ENCODE data around the gene RCBTB1.

RCBTB1 gene

GRCh38 chr13:49538404-49538803 lies 47.0 kb downstream of the RCBTB1 start:
- ChIA-PET CTCF (no interaction called here), POLR2A (ENCODE audit: low non-redundant PET) (no interaction called here)
- no peak for TF ChIP-seq CTCF (conservative IDR thresholded peaks at IDR 0.05; ENCODE audit: low read depth)
- no peak overlapping the region for H3K27ac ChIP-seq
- no peak for DNase-seq (ENCODE audit: low spot score)

- no peak for DNase-seq (ENCODE audit: low spot score)
- TF ChIP-seq CTCF (conservative IDR thresholded peaks at IDR 0.05; ENCODE audit: low read depth): no peak
- ChIA-PET POLR2A (ENCODE audit: low non-redundant PET) (no interaction called here), CTCF (no interaction called here)
- no peak overlapping the region for H3K27ac ChIP-seq
These were observed 49.0 kb downstream of the RCBTB1 start for GRCh38 chr13:49536144-49536873.

GRCh38 chr13:49533591-49534269 lies 51.6 kb downstream of the RCBTB1 start:
- CTCF ChIA-PET: no interaction called here
- POLR2A ChIA-PET (ENCODE audit: low non-redundant PET): no interaction called here
- H3K27ac ChIP-seq: no peak overlapping the region
- no peak for DNase-seq (ENCODE audit: low spot score)
- TF ChIP-seq CTCF (conservative IDR thresholded peaks at IDR 0.05; ENCODE audit: low read depth): no peak

GRCh38 chr13:49533011-49533410 lies 52.3 kb downstream of the RCBTB1 start:
- ChIA-PET POLR2A (ENCODE audit: low non-redundant PET) (no interaction called here), CTCF (no interaction called here)
- no peak for TF ChIP-seq CTCF (conservative IDR thresholded peaks at IDR 0.05; ENCODE audit: low read depth)
- no peak for DNase-seq (ENCODE audit: low spot score)
- H3K27ac ChIP-seq: no peak overlapping the region

GRCh38 chr13:49532593-49532992 lies 52.8 kb downstream of the RCBTB1 start:
- POLR2A ChIA-PET (ENCODE audit: low non-redundant PET): no interaction called here
- H3K27ac ChIP-seq: no peak overlapping the region
- no peak for TF ChIP-seq CTCF (conservative IDR thresholded peaks at IDR 0.05; ENCODE audit: low read depth)
- DNase-seq (ENCODE audit: low spot score): no peak
- CTCF ChIA-PET: no interaction called here

- no peak for DNase-seq (ENCODE audit: low spot score)
- H3K27ac ChIP-seq: no peak overlapping the region
- POLR2A ChIA-PET (ENCODE audit: low non-redundant PET): no interaction called here
These were observed 54.9 kb downstream of the RCBTB1 start for GRCh38 chr13:49530457-49530856.

More at GRCh38 chr13:49530457-49530856, 54.9 kb downstream of the RCBTB1 start:
- CTCF ChIA-PET: no interaction called here
- no peak for TF ChIP-seq CTCF (conservative IDR thresholded peaks at IDR 0.05; ENCODE audit: low read depth)
